ENCODE results near the gene FBXL15. TPM values are rescaled to one million over a fixed set of nuclear protein-coding genes. Genes with fewer than 3 reads are reported as not detected.

The FBXL15 gene
- total RNA-seq, 1 donor: 4.7 TPM

GRCh38 chr10:102413806-102414561 lies 6.7 kb upstream of the FBXL15 start:
- Histone ChIP-seq H3K4me1 (ENCODE audit: insufficient read depth, low read length) (peaks cover 18% of the 10 kb centered on the region), H3K4me3 (ENCODE audit: low read length) (no peak overlapping the region), H3K9me3 (ENCODE audit: low read depth, low read length) (no peaks in the 10 kb centered on the region), H3K27me3 (ENCODE audit: insufficient read depth, low read length) (peaks cover 47% of the 10 kb centered on the region)

GRCh38 chr10:102414749-102415148 lies 5.9 kb upstream of the FBXL15 start:
- Histone ChIP-seq H3K4me1 (ENCODE audit: insufficient read depth, low read length) (peaks cover 20% of the 10 kb centered on the region), H3K4me3 (ENCODE audit: low read length) (no peak overlapping the region), H3K27me3 (ENCODE audit: insufficient read depth, low read length) (peaks cover 45% of the 10 kb centered on the region), H3K9me3 (ENCODE audit: low read depth, low read length) (no peaks in the 10 kb centered on the region)

- Histone ChIP-seq H3K27me3 (ENCODE audit: insufficient read depth, low read length) (peaks cover 30% of the 10 kb centered on the region), H3K4me3 (ENCODE audit: low read length) (no peak overlapping the region), H3K9me3 (ENCODE audit: low read depth, low read length) (no peaks in the 10 kb centered on the region), H3K4me1 (ENCODE audit: insufficient read depth, low read length) (peaks cover 16% of the 10 kb centered on the region)
Observed at GRCh38 chr10:102416283-102416682, 4.4 kb upstream of the FBXL15 start.

- no peak overlapping the region for H3K4me3 ChIP-seq (ENCODE audit: low read length)
Observed at GRCh38 chr10:102416695-102417094, 3.9 kb upstream of the FBXL15 start.

GRCh38 chr10:102418622-102419268 lies 1.9 kb upstream of the FBXL15 start, which contains the start of gene PSD:
Gene PSD (minus strand): TSS chr10:102418785. CDS start chr10:102417038, 1,747 bp downstream.
- Histone ChIP-seq H3K27me3 (ENCODE audit: insufficient read depth, low read length) (peaks cover 21% of the 10 kb centered on the region), H3K4me3 (ENCODE audit: low read length) (no peak within 1 kb of the TSS), H3K4me1 (ENCODE audit: insufficient read depth, low read length) (peaks cover 36% of the 10 kb centered on the region), H3K9me3 (ENCODE audit: low read depth, low read length) (no peaks in the 10 kb centered on the region)

More at GRCh38 chr10:102416695-102417094, 3.9 kb upstream of the FBXL15 start:
- Histone ChIP-seq H3K27me3 (ENCODE audit: insufficient read depth, low read length) (peaks cover 26% of the 10 kb centered on the region), H3K4me1 (ENCODE audit: insufficient read depth, low read length) (peaks cover 18% of the 10 kb centered on the region), H3K9me3 (ENCODE audit: low read depth, low read length) (no peaks in the 10 kb centered on the region)

- H3K4me3 ChIP-seq (ENCODE audit: low read length): peak overlapping the region; percentile 54
- H3K4me1 ChIP-seq (ENCODE audit: insufficient read depth, low read length): peaks cover 36% of the 10 kb centered on the region
- peaks cover 21% of the 10 kb centered on the region for H3K27me3 ChIP-seq (ENCODE audit: insufficient read depth, low read length)
- H3K9me3 ChIP-seq (ENCODE audit: low read depth, low read length): no peaks in the 10 kb centered on the region
Observed at GRCh38 chr10:102419269-102420180, 1.1 kb upstream of the FBXL15 start.

- Histone ChIP-seq H3K27me3 (ENCODE audit: insufficient read depth, low read length) (peaks cover 21% of the 10 kb centered on the region), H3K4me3 (ENCODE audit: low read length) (peak overlapping the region; percentile 54), H3K4me1 (ENCODE audit: insufficient read depth, low read length) (peaks cover 36% of the 10 kb centered on the region), H3K9me3 (ENCODE audit: low read depth, low read length) (no peaks in the 10 kb centered on the region)
Observed at GRCh38 chr10:102420181-102420713, 389 bp upstream of the FBXL15 start.

GRCh38 chr10:102421507-102421756 lies 796 bp downstream of the FBXL15 start:
- H3K9me3 ChIP-seq (ENCODE audit: low read depth, low read length): no peaks in the 10 kb centered on the region
- H3K4me3 ChIP-seq (ENCODE audit: low read length): peak overlapping the region; percentile 54
- peaks cover 36% of the 10 kb centered on the region for H3K4me1 ChIP-seq (ENCODE audit: insufficient read depth, low read length)
- H3K27me3 ChIP-seq (ENCODE audit: insufficient read depth, low read length): peaks cover 21% of the 10 kb centered on the region

GRCh38 chr10:102421757-102422512 lies 1.3 kb downstream of the FBXL15 start:
- no peaks in the 10 kb centered on the region for H3K9me3 ChIP-seq (ENCODE audit: low read depth, low read length)
- peak overlapping the region; percentile 54 for H3K4me3 ChIP-seq (ENCODE audit: low read length)
- H3K27me3 ChIP-seq (ENCODE audit: insufficient read depth, low read length): peaks cover 21% of the 10 kb centered on the region
- peaks cover 36% of the 10 kb centered on the region for H3K4me1 ChIP-seq (ENCODE audit: insufficient read depth, low read length)

GRCh38 chr10:102422545-102423129 lies 2.0 kb downstream of the FBXL15 start:
- peak overlapping the region; percentile 54 for H3K4me3 ChIP-seq (ENCODE audit: low read length)
- H3K4me1 ChIP-seq (ENCODE audit: insufficient read depth, low read length): peaks cover 36% of the 10 kb centered on the region
- no peaks in the 10 kb centered on the region for H3K9me3 ChIP-seq (ENCODE audit: low read depth, low read length)
- H3K27me3 ChIP-seq (ENCODE audit: insufficient read depth, low read length): peaks cover 14% of the 10 kb centered on the region

- peaks cover 36% of the 10 kb centered on the region for H3K4me1 ChIP-seq (ENCODE audit: insufficient read depth, low read length)
- no peak overlapping the region for H3K4me3 ChIP-seq (ENCODE audit: low read length)
- peaks cover 6% of the 10 kb centered on the region for H3K27me3 ChIP-seq (ENCODE audit: insufficient read depth, low read length)
- H3K9me3 ChIP-seq (ENCODE audit: low read depth, low read length): no peaks in the 10 kb centered on the region
Observed at GRCh38 chr10:102423372-102423968, 2.8 kb downstream of the FBXL15 start.

- peaks cover 33% of the 10 kb centered on the region for H3K4me1 ChIP-seq (ENCODE audit: insufficient read depth, low read length)
- peaks cover 1% of the 10 kb centered on the region for H3K27me3 ChIP-seq (ENCODE audit: insufficient read depth, low read length)
- no peak overlapping the region for H3K4me3 ChIP-seq (ENCODE audit: low read length)
- no peaks in the 10 kb centered on the region for H3K9me3 ChIP-seq (ENCODE audit: low read depth, low read length)
Observed at GRCh38 chr10:102424145-102424544, 3.5 kb downstream of the FBXL15 start.

- Histone ChIP-seq H3K4me1 (ENCODE audit: insufficient read depth, low read length) (peaks cover 26% of the 10 kb centered on the region), H3K4me3 (ENCODE audit: low read length) (no peak overlapping the region), H3K27me3 (ENCODE audit: insufficient read depth, low read length) (no peaks in the 10 kb centered on the region), H3K9me3 (ENCODE audit: low read depth, low read length) (no peaks in the 10 kb centered on the region)
Observed at GRCh38 chr10:102424916-102425315, 4.3 kb downstream of the FBXL15 start.

- Histone ChIP-seq H3K27me3 (ENCODE audit: insufficient read depth, low read length) (no peaks in the 10 kb centered on the region), H3K4me3 (ENCODE audit: low read length) (no peak overlapping the region), H3K4me1 (ENCODE audit: insufficient read depth, low read length) (peaks cover 20% of the 10 kb centered on the region), H3K9me3 (ENCODE audit: low read depth, low read length) (no peaks in the 10 kb centered on the region)
Observed at GRCh38 chr10:102425444-102425843, 4.8 kb downstream of the FBXL15 start.

Measured in mononuclear cell (primary cell).